Bronchial epithelial cell (primary cell): ENCODE results near the gene ACP3. TPM values are rescaled to one million over a fixed set of nuclear protein-coding genes. Genes with fewer than 3 reads are reported as not detected.

Source experiments
- DNase-seq: peaks from one replicate; pipeline ENCODE4 v3.0.0-alpha.2; 2010; ENCODE audit warnings: low read depth
- FAIRE-seq: peaks from 2 replicates; lab custom pipeline; 2011; peaks lifted over from hg19 to GRCh38; lab: Jason Lieb, UNC
- H3K27me3 ChIP-seq: 2 replicates; pipeline ENCODE4 v1.5.1; 2011; ENCODE audit warnings: low read length; ENCODE audit not compliant: control insufficient read depth, insufficient read depth
- H3K36me3 ChIP-seq: 2 replicates; pipeline ENCODE4 v1.5.1; 2011; ENCODE audit warnings: low read length; ENCODE audit not compliant: control insufficient read depth, insufficient read depth
- H3K4me3 ChIP-seq: 2 replicates; pipeline ENCODE4 v1.5.1; 2011; ENCODE audit warnings: mild to moderate bottlenecking, low read depth, low read length, control low read depth
- total RNA-seq: library from RNA; depleted of rRNA; stranded (reverse); fragments of >200 nt; gene quantifications from 2 replicates; pipeline ENCODE4 v1.2.1, GENCODE V29; 2014
- TF ChIP-seq, protein P1 (sequence below): IDR thresholded peaks from 2 replicates; pipeline ENCODE4 v1.5.1; 2011; ENCODE audit warnings: mild to moderate bottlenecking, moderate library complexity, low read length, control low read depth, inconsistent platforms; ENCODE audit not compliant: insufficient read depth, severe bottlenecking

Gene ACP3
- total RNA-seq, 1 donor from 2014 or later: 1.6 TPM

DNA sequence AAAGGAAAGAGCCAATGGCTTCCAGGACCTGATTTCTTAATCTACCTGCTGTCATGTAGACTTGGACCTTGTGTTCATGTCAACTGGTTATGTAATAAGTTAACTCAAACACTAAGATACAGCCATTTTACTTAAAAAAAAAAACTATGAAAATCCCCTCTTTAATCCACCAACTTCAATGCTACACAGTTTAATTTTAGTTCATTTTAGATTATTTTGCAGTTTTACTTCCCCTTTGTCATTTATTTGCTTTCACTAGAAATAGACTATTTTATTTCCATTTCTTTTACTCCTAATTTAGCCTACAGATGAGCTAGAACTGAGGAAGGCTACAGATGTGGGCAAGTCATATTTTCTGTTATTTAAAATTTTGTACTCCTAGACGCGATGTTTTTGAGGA, 89.4 kb downstream of the ACP3 start:
- DNase-seq (no peak), FAIRE-seq (no peak)
- Histone ChIP-seq H3K4me3 (no peak overlapping the region), H3K27me3 (no peaks in the 10 kb centered on the region), H3K36me3 (no peaks in the 10 kb centered on the region)
- TF ChIP-seq, protein P1, sequence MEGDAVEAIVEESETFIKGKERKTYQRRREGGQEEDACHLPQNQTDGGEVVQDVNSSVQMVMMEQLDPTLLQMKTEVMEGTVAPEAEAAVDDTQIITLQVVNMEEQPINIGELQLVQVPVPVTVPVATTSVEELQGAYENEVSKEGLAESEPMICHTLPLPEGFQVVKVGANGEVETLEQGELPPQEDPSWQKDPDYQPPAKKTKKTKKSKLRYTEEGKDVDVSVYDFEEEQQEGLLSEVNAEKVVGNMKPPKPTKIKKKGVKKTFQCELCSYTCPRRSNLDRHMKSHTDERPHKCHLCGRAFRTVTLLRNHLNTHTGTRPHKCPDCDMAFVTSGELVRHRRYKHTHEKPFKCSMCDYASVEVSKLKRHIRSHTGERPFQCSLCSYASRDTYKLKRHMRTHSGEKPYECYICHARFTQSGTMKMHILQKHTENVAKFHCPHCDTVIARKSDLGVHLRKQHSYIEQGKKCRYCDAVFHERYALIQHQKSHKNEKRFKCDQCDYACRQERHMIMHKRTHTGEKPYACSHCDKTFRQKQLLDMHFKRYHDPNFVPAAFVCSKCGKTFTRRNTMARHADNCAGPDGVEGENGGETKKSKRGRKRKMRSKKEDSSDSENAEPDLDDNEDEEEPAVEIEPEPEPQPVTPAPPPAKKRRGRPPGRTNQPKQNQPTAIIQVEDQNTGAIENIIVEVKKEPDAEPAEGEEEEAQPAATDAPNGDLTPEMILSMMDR: no peak

DNA sequence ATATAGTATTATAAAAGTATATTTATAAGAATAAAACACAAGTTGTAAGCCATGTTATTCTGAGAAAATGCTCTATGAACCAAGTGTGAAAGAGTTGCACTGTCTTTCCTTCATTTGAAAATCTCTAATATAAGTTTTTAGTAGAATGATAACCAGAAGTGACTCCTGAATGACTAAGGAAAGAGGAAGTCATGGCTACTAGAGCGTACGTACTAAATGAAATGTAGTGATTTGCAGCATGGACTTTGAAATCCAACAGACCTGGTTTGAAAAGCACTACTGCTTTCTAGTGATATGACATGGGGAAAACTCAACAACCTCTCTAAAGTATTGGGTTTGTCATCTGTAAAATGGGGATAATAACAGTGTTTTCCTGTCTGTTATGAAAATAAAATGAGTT, 89.8 kb downstream of the ACP3 start:
- Histone ChIP-seq H3K36me3 (no peaks in the 10 kb centered on the region), H3K27me3 (no peaks in the 10 kb centered on the region), H3K4me3 (no peak overlapping the region)
- DNase-seq (no peak), FAIRE-seq (no peak)
- TF ChIP-seq, protein P1: no peak

Other genes starting within 250 kb of the ACP3 start
- gene DNAJC13, start 100.1 kb downstream of the ACP3 start, total RNA-seq: 34.2 and 37.8 TPM in 2 replicates